Nephron (organoid): ENCODE results near the gene DNAJC13.

Experiments
- H3K27ac Mint-ChIP-seq, 3 experiments: 2 replicates each; pipeline ENCODE4 v1.8.0; 2020; ENCODE audit warnings: mixed read lengths in 3 of 3, mild to moderate bottlenecking in 2 of 3, moderate library complexity in 1 of 3
- H3K27me3 Mint-ChIP-seq: 2 replicates; pipeline ENCODE4 v1.8.0; 2021; ENCODE audit warnings: low read depth, mild to moderate bottlenecking, moderate library complexity, mixed read lengths
- H3K36me3 Mint-ChIP-seq: 2 replicates; pipeline ENCODE4 v1.8.0; 2020; ENCODE audit warnings: low read depth, mixed read lengths
- H3K4me1 Mint-ChIP-seq: 2 replicates; pipeline ENCODE4 v1.8.0; 2020; ENCODE audit warnings: mixed read lengths
- H3K4me3 Mint-ChIP-seq, 3 experiments: 2 replicates each; pipeline ENCODE4 v1.8.0; 2020; ENCODE audit warnings: mild to moderate bottlenecking in 3 of 3, mixed read lengths in 3 of 3, moderate library complexity in 2 of 3
- H3K9me3 Mint-ChIP-seq: 2 replicates; pipeline ENCODE4 v1.8.0; 2020; ENCODE audit warnings: mixed read lengths
- TF ChIP-seq, protein P1 (sequence below), 3 experiments: fragments of 200-600 bp; sonication (generic); IDR thresholded peaks; one replicate each; pipeline ENCODE4 v1.5.0; 2021; ENCODE audit warnings: antibody characterized with exemption in 3 of 3; ENCODE audit not compliant: unreplicated experiment in 3 of 3

The DNAJC13 gene

DNA sequence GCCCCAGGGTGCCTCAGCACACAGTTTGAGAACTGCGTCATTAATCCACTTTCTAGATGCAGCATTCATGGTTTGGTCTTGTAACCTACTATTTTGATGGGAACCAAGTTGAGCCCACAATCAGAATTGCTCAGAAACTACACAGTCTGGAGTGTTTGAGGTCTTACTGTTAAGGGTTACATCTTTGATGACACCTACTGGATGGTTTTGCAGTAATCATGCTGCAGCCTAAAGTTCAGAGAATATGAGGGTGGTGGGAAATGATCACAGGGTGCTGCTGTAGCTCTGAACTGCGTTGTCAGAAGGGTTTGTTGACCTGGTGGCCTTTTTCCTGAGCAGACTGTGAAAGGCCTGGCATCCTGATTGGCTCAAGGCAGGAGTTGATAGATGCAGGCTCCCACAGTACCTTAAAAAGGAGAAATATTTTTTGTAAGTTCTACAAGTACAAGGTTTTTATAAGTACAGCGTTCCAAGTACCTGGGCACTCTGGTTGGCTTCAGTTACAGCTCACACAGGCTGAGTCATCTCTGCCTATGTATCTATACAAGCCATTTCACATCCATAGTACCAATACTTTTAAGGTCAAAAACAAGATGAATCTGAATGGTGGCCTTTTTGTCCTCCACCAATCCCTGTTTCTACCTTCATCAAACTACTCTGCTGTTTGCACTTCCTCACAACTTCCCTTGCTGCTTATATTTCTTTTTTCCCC lies 119.3 kb downstream of the DNAJC13 start:
- H3K27ac Mint-ChIP-seq = peak overlapping the region in 1 of 3 experiments; percentile 4
- no peaks in the 10 kb centered on the region for H3K4me1 Mint-ChIP-seq
- H3K4me3 Mint-ChIP-seq = no peak overlapping the region
- TF ChIP-seq, protein P1, sequence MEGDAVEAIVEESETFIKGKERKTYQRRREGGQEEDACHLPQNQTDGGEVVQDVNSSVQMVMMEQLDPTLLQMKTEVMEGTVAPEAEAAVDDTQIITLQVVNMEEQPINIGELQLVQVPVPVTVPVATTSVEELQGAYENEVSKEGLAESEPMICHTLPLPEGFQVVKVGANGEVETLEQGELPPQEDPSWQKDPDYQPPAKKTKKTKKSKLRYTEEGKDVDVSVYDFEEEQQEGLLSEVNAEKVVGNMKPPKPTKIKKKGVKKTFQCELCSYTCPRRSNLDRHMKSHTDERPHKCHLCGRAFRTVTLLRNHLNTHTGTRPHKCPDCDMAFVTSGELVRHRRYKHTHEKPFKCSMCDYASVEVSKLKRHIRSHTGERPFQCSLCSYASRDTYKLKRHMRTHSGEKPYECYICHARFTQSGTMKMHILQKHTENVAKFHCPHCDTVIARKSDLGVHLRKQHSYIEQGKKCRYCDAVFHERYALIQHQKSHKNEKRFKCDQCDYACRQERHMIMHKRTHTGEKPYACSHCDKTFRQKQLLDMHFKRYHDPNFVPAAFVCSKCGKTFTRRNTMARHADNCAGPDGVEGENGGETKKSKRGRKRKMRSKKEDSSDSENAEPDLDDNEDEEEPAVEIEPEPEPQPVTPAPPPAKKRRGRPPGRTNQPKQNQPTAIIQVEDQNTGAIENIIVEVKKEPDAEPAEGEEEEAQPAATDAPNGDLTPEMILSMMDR (IDR thresholded peaks at IDR 0.05; ENCODE audit: unreplicated experiment in 3 of 3) = no peak
- H3K27me3 Mint-ChIP-seq = no peaks in the 10 kb centered on the region
- H3K36me3 Mint-ChIP-seq = peaks cover 46% of the 10 kb centered on the region
- H3K9me3 Mint-ChIP-seq = no peaks in the 10 kb centered on the region

DNA sequence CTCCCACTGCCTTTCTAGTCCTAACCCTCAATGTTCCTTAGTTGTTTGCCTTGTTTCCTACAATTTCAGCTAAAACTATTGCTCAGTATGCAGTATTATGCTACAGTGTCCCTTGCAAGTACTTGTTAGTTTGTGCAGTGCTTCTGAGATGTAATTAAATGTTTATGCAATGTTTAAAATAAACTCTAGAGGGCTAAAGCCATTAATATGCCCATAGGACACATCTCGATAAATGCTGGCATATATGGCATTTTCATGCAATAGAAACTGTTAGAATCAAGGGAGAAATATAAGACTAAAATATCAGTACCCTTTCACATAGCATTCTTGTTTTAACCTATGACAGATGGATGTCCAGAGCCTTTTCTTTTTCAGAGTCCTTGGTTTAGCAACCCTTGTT lies 120.0 kb downstream of the DNAJC13 start:
- H3K4me1 Mint-ChIP-seq = no peaks in the 10 kb centered on the region
- peaks cover 50% of the 10 kb centered on the region for H3K36me3 Mint-ChIP-seq
- H3K4me3 Mint-ChIP-seq = no peak overlapping the region
- H3K9me3 Mint-ChIP-seq = no peaks in the 10 kb centered on the region
- no peaks in the 10 kb centered on the region for H3K27me3 Mint-ChIP-seq
- peak overlapping the region in 2 of 3 experiments; percentile 12 to 66 for H3K27ac Mint-ChIP-seq
- TF ChIP-seq, protein P1 (IDR thresholded peaks at IDR 0.05; ENCODE audit: unreplicated experiment in 3 of 3) = no peak

DNA sequence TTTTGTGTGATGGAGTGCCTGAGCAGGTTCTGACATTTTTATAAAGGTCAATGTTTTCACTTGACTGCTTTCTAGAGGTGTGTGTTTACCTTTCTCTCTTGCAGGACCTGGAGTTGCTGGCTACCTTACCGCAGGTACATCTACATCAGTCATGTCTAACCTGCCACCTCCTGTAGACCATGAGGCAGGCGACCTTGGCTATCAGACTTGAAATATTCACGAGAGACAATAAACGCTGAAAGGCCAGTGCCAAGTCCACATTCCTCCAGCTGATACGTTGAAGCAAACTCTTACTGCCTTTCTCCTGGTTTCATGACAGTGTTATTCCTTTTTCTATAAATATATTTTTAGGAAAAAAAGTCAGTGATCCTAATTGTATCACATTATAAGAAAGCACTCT lies 120.8 kb downstream of the DNAJC13 start:
- Mint-ChIP-seq H3K4me1 (peaks cover 3% of the 10 kb centered on the region), H3K27ac (peak overlapping the region in 1 of 3 experiments; percentile 84), H3K27me3 (no peaks in the 10 kb centered on the region), H3K9me3 (no peaks in the 10 kb centered on the region), H3K4me3 (no peak overlapping the region), H3K36me3 (peaks cover 47% of the 10 kb centered on the region)
- TF ChIP-seq, protein P1 (IDR thresholded peaks at IDR 0.05; ENCODE audit: unreplicated experiment in 3 of 3) = no peak

DNA sequence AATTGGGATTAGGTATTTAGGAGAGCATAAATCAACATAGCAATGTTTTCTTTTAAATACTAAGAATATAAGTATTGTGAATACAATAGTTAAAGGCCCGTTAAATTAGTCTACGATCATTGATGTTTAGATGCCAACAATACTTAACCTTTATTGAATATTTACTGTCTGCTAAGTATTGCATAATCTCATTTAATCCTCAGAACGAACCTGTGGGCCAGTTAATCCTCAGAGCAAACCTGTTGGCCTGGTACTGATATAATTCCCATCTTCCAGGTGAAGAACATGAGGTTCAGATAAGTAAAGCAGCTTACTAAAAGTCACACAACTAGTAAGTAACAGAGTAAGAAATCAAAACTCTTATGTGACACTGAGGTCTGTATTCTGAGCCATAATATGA lies 122.4 kb downstream of the DNAJC13 start:
- TF ChIP-seq, protein P1 (IDR thresholded peaks at IDR 0.05; ENCODE audit: unreplicated experiment in 3 of 3) = no peak
- Mint-ChIP-seq H3K36me3 (peaks cover 38% of the 10 kb centered on the region), H3K4me1 (peaks cover 7% of the 10 kb centered on the region), H3K4me3 (no peak overlapping the region), H3K9me3 (no peaks in the 10 kb centered on the region), H3K27me3 (no peaks in the 10 kb centered on the region), H3K27ac (no peak overlapping the region)

DNA sequence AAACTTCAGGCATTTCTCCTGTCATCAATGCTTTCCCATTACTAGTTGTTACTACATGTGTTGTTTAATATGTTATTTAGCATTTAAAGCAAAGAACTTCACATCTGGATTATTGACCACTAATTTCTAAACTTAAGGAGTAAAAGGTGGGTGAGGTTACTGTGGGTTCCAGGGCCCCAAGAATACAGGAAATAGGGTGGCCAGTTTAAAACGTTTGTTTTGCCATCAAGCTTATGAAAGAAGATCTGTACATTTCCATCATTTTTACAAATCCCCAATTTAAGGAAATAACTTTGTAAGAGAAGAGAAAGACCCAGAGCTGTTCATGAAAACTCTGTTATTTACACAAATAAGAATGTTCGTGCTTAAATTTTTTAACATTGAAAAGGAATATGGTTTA lies 125.3 kb downstream of the DNAJC13 start:
- Mint-ChIP-seq H3K4me3 (no peak overlapping the region), H3K27me3 (no peaks in the 10 kb centered on the region), H3K36me3 (peaks cover 24% of the 10 kb centered on the region), H3K9me3 (no peaks in the 10 kb centered on the region), H3K27ac (peak overlapping the region in 1 of 3 experiments; percentile 34), H3K4me1 (peaks cover 7% of the 10 kb centered on the region)
- TF ChIP-seq, protein P1 (IDR thresholded peaks at IDR 0.05; ENCODE audit: unreplicated experiment in 3 of 3) = no peak
